HEK293 (cell line): ENCODE measurements around the gene SNRPF.

Experiments
- CTCF ChIA-PET: fragments of 350-600 bp; formaldehyde crosslinking; extraction: SDS; loops from one replicate; lab custom pipeline; 2021; ENCODE audit warnings: antibody characterized with exemption; lab: Yijun Ruan, JAX
- POLR2A ChIA-PET: fragments of 300-600 bp; formaldehyde crosslinking; extraction: SDS; loops from one replicate; lab custom pipeline; 2020; ENCODE audit warnings: antibody characterized with exemption, inconsistent platforms; lab: Yijun Ruan, JAX
- H3K27ac ChIP-seq: fragments of 200-500 bp; sonication (Bioruptor generic); 2 replicates; pipeline ENCODE4 v1.5.1; 2014; ENCODE audit warnings: low read depth, low read length, control low read depth, inconsistent platforms; ENCODE audit errors: extremely low read depth
- H3K36me3 ChIP-seq, 2 experiments: fragments of 200-500 bp in 1 of 2; sonication (Bioruptor generic) in 1 of 2; 1 replicate in 1 of 2; 2 replicates in 1 of 2; pipeline ENCODE4 v1.5.1; 2014 to 2017; ENCODE audit warnings: inconsistent platforms in 2 of 2, low read length in 2 of 2; ENCODE audit not compliant: control insufficient read depth in 2 of 2, insufficient read depth in 1 of 2
- H3K4me1 ChIP-seq: fragments of 200-500 bp; sonication (Bioruptor generic); 2 replicates; pipeline ENCODE4 v1.5.1; 2014; ENCODE audit warnings: mild to moderate bottlenecking, low read length, inconsistent platforms; ENCODE audit not compliant: control insufficient read depth, insufficient read depth
- H3K4me3 ChIP-seq: 2 replicates; pipeline ENCODE4 v1.5.1; 2011; ENCODE audit warnings: low read depth, mild to moderate bottlenecking, control low read depth, low read length, moderate library complexity
- H3K9me3 ChIP-seq: fragments of 200-500 bp; sonication (Bioruptor generic); 2 replicates; pipeline ENCODE4 v1.5.1; 2014; ENCODE audit warnings: low read depth, low read length, inconsistent platforms; ENCODE audit not compliant: control insufficient read depth, insufficient read depth
- MEIS1 ChIP-seq: sonication (generic); formaldehyde crosslinking; IDR thresholded peaks from 2 replicates; pipeline ENCODE4 v1.8.1; 2022; ENCODE audit warnings: missing genetic modification reagents, mild to moderate bottlenecking, borderline replicate concordance
- RBAK ChIP-seq: fragments of 450-650 bp; formaldehyde crosslinking; IDR thresholded peaks from 2 replicates; pipeline ENCODE4 v1.5.1; 2016; ENCODE audit warnings: missing biosample characterization, missing genetic modification characterization
- SETDB1 ChIP-seq: IDR thresholded peaks from one replicate; pipeline ENCODE4 v1.6.1; 2017; ENCODE audit warnings: mild to moderate bottlenecking, low read length, moderate library complexity, mixed read lengths; ENCODE audit not compliant: insufficient read length
- ZBTB21 ChIP-seq: fragments of 450-650 bp; formaldehyde crosslinking; IDR thresholded peaks from 2 replicates; pipeline ENCODE4 v1.5.1; 2017; ENCODE audit warnings: missing biosample characterization, missing genetic modification characterization
- ZNF10 ChIP-seq: fragments of 450-650 bp; formaldehyde crosslinking; IDR thresholded peaks from 2 replicates; pipeline ENCODE4 v1.5.1; 2017; ENCODE audit warnings: missing biosample characterization, missing genetic modification characterization
- ZNF114 ChIP-seq: fragments of 450-650 bp; formaldehyde crosslinking; IDR thresholded peaks from 2 replicates; pipeline ENCODE4 v1.5.0; 2017; ENCODE audit warnings: missing biosample characterization, missing genetic modification characterization
- ZNF184 ChIP-seq: fragments of 450-650 bp; IDR thresholded peaks from 2 replicates; pipeline ENCODE4 v1.5.1; 2018; ENCODE audit warnings: missing biosample characterization, mild to moderate bottlenecking, missing genetic modification characterization
- ZNF292 ChIP-seq: fragments of 450-650 bp; formaldehyde crosslinking; IDR thresholded peaks from 2 replicates; pipeline ENCODE4 v1.5.1; 2016; ENCODE audit warnings: low read depth, missing biosample characterization, missing genetic modification characterization, borderline replicate concordance
- ZNF426 ChIP-seq: fragments of 450-650 bp; formaldehyde crosslinking; IDR thresholded peaks from 2 replicates; pipeline ENCODE4 v1.5.1; 2017; ENCODE audit warnings: missing biosample characterization, missing genetic modification characterization, mild to moderate bottlenecking, inconsistent platforms, moderate library complexity
- ZNF433 ChIP-seq: fragments of 450-650 bp; formaldehyde crosslinking; IDR thresholded peaks from 2 replicates; pipeline ENCODE4 v1.5.1; 2016; ENCODE audit warnings: missing biosample characterization, missing genetic modification characterization, low read depth
- ZNF514 ChIP-seq: fragments of 450-650 bp; formaldehyde crosslinking; IDR thresholded peaks from 2 replicates; pipeline ENCODE4 v1.5.1; 2016; ENCODE audit warnings: missing biosample characterization, missing genetic modification characterization
- ZNF530 ChIP-seq: fragments of 450-650 bp; formaldehyde crosslinking; IDR thresholded peaks from 2 replicates; pipeline ENCODE4 v1.5.1; 2016; ENCODE audit warnings: low read depth, missing biosample characterization, missing genetic modification characterization
- ZNF558 ChIP-seq: fragments of 450-650 bp; formaldehyde crosslinking; IDR thresholded peaks from 2 replicates; pipeline ENCODE4 v1.5.1; 2016; ENCODE audit warnings: missing biosample characterization, missing genetic modification characterization
- ZNF610 ChIP-seq: fragments of 450-650 bp; formaldehyde crosslinking; IDR thresholded peaks from 2 replicates; pipeline ENCODE4 v1.5.1; 2016; ENCODE audit warnings: missing biosample characterization, missing genetic modification characterization, borderline replicate concordance
- ZNF837 ChIP-seq: fragments of 450-650 bp; formaldehyde crosslinking; IDR thresholded peaks from 2 replicates; pipeline ENCODE4 v1.5.1; 2016; ENCODE audit warnings: missing biosample characterization, missing genetic modification characterization
- TF ChIP-seq, protein P1 (sequence below): fragments of 450-650 bp; formaldehyde crosslinking; IDR thresholded peaks from 2 replicates; pipeline ENCODE4 v1.5.1; 2017; ENCODE audit warnings: missing biosample characterization, missing genetic modification characterization
- TF ChIP-seq, protein P2 (sequence below): fragments of 450-650 bp; formaldehyde crosslinking; IDR thresholded peaks from 2 replicates; pipeline ENCODE4 v1.5.1; 2016; ENCODE audit warnings: missing biosample characterization, missing genetic modification characterization, borderline replicate concordance
- TF ChIP-seq, protein P3 (sequence below): fragments of 450-650 bp; formaldehyde crosslinking; IDR thresholded peaks from 2 replicates; pipeline ENCODE4 v1.5.1; 2016; ENCODE audit warnings: missing biosample characterization, missing genetic modification characterization
- TF ChIP-seq, protein P4 (sequence below): fragments of 450-650 bp; formaldehyde crosslinking; IDR thresholded peaks from 2 replicates; pipeline ENCODE4 v1.5.1; 2017; ENCODE audit warnings: missing biosample characterization, missing genetic modification characterization

SNRPF gene

DNA sequence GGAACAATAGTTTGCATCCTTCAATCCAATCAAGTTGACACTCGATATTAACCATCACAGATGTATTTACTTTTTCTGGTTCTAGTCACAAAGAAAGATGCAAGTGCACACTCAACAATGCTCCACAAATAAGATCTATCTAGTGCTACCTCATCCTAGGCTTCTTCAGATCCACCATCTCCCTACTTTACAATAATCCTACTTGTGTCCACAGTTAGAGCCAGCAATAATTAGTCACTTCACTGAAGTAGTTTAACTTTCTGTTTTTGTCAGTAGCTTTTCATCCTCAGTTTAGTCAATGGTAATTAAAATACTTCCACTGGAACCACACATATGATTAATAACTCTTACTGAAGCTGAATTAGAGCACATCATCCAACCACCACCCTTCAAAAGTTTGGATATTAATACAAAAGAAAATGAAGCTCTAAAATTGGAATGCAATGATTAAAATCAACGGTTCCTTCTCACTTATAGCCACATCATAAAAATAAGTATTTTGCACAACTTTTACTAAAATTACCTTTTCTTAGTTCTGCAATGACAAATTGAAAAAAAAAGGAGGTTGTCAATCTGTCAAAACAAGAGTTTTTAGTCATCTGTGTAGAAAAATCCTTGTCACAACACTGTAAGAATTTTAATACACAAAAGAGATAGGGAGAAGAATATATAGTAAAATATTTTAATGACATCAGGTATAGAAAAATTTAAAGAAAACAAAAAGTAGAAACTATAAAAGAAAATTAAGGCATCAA is 28.2 kb upstream of the SNRPF start:
- Histone ChIP-seq H3K4me1 (peaks cover 9% of the 10 kb centered on the region), H3K9me3 (no peaks in the 10 kb centered on the region), H3K36me3 (no peaks in the 10 kb centered on the region), H3K4me3 (no peak overlapping the region), H3K27ac (no peak overlapping the region)
- ChIA-PET CTCF (interaction anchor here (0.6 to 1.5 kb wide), 2 partner anchors 10 to 355 kb away, joined by 3 to 4 read pairs; no protein-coding TSS in a partner anchor), POLR2A (no interaction called here)
- TF ChIP-seq ZNF292 = no peak
- TF ChIP-seq MEIS1 (CRISPR knock-in tag) = no peak
- TF ChIP-seq ZNF530 = no peak
- no peak for TF ChIP-seq ZNF114
- TF ChIP-seq ZNF433 (tag by site-specific recombination) = no peak
- TF ChIP-seq ZNF184 = no peak
- no peak for TF ChIP-seq ZNF558 (tag by site-specific recombination)
- no peak for TF ChIP-seq ZNF10
- TF ChIP-seq ZNF610 (tag by site-specific recombination) = no peak
- TF ChIP-seq, all 188 proteins: peak for 0

DNA sequence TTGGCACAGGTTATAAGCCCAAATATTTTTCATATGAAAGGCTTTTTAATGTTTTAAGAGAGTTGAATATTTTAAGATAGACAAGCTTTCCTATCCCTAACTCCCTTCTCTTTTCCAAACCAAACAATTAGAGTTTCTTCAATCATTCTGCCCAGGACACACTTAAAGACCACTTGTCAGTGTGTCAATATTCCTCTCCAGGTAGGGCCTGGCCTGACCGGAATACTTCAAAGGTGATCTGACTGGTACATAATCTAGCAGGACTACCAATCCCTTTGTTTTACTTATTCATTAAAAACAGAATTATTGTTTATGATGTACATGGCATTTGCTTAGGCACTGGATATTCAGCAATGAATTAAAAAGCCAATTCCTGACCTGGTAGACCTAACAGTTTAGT is 24.2 kb upstream of the SNRPF start:
- H3K4me3 ChIP-seq = no peak overlapping the region
- no peaks in the 10 kb centered on the region for H3K36me3 ChIP-seq
- H3K27ac ChIP-seq = no peak overlapping the region
- ChIA-PET CTCF (interaction anchor here (0.6 to 1.4 kb wide), 3 partner anchors 18 to 256 kb away, joined by 3 to 4 read pairs (median 3); partner anchors contain the start of gene CCDC38), POLR2A (no interaction called here)
- no peaks in the 10 kb centered on the region for H3K9me3 ChIP-seq
- peaks cover 1% of the 10 kb centered on the region for H3K4me1 ChIP-seq
- TF ChIP-seq ZNF837 (tag by site-specific recombination) (no peak), ZBTB21 (tag by site-specific recombination) (no peak), ZNF426 (no peak), ZNF514 (tag by site-specific recombination) (no peak), RBAK (tag by site-specific recombination) (no peak), SETDB1 (no peak)
- TF ChIP-seq, protein P1, sequence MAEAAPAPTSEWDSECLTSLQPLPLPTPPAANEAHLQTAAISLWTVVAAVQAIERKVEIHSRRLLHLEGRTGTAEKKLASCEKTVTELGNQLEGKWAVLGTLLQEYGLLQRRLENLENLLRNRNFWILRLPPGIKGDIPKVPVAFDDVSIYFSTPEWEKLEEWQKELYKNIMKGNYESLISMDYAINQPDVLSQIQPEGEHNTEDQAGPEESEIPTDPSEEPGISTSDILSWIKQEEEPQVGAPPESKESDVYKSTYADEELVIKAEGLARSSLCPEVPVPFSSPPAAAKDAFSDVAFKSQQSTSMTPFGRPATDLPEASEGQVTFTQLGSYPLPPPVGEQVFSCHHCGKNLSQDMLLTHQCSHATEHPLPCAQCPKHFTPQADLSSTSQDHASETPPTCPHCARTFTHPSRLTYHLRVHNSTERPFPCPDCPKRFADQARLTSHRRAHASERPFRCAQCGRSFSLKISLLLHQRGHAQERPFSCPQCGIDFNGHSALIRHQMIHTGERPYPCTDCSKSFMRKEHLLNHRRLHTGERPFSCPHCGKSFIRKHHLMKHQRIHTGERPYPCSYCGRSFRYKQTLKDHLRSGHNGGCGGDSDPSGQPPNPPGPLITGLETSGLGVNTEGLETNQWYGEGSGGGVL (tag by site-specific recombination) = no peak
- TF ChIP-seq, protein P2, sequence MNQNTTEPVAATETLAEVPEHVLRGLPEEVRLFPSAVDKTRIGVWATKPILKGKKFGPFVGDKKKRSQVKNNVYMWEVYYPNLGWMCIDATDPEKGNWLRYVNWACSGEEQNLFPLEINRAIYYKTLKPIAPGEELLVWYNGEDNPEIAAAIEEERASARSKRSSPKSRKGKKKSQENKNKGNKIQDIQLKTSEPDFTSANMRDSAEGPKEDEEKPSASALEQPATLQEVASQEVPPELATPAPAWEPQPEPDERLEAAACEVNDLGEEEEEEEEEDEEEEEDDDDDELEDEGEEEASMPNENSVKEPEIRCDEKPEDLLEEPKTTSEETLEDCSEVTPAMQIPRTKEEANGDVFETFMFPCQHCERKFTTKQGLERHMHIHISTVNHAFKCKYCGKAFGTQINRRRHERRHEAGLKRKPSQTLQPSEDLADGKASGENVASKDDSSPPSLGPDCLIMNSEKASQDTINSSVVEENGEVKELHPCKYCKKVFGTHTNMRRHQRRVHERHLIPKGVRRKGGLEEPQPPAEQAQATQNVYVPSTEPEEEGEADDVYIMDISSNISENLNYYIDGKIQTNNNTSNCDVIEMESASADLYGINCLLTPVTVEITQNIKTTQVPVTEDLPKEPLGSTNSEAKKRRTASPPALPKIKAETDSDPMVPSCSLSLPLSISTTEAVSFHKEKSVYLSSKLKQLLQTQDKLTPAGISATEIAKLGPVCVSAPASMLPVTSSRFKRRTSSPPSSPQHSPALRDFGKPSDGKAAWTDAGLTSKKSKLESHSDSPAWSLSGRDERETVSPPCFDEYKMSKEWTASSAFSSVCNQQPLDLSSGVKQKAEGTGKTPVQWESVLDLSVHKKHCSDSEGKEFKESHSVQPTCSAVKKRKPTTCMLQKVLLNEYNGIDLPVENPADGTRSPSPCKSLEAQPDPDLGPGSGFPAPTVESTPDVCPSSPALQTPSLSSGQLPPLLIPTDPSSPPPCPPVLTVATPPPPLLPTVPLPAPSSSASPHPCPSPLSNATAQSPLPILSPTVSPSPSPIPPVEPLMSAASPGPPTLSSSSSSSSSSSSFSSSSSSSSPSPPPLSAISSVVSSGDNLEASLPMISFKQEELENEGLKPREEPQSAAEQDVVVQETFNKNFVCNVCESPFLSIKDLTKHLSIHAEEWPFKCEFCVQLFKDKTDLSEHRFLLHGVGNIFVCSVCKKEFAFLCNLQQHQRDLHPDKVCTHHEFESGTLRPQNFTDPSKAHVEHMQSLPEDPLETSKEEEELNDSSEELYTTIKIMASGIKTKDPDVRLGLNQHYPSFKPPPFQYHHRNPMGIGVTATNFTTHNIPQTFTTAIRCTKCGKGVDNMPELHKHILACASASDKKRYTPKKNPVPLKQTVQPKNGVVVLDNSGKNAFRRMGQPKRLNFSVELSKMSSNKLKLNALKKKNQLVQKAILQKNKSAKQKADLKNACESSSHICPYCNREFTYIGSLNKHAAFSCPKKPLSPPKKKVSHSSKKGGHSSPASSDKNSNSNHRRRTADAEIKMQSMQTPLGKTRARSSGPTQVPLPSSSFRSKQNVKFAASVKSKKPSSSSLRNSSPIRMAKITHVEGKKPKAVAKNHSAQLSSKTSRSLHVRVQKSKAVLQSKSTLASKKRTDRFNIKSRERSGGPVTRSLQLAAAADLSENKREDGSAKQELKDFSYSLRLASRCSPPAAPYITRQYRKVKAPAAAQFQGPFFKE (tag by site-specific recombination) = no peak
- TF ChIP-seq, protein P3, sequence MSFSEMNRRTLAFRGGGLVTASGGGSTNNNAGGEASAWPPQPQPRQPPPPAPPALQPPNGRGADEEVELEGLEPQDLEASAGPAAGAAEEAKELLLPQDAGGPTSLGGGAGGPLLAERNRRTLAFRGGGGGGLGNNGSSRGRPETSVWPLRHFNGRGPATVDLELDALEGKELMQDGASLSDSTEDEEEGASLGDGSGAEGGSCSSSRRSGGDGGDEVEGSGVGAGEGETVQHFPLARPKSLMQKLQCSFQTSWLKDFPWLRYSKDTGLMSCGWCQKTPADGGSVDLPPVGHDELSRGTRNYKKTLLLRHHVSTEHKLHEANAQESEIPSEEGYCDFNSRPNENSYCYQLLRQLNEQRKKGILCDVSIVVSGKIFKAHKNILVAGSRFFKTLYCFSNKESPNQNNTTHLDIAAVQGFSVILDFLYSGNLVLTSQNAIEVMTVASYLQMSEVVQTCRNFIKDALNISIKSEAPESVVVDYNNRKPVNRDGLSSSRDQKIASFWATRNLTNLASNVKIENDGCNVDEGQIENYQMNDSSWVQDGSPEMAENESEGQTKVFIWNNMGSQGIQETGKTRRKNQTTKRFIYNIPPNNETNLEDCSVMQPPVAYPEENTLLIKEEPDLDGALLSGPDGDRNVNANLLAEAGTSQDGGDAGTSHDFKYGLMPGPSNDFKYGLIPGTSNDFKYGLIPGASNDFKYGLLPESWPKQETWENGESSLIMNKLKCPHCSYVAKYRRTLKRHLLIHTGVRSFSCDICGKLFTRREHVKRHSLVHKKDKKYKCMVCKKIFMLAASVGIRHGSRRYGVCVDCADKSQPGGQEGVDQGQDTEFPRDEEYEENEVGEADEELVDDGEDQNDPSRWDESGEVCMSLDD = no peak
- TF ChIP-seq, protein P4, sequence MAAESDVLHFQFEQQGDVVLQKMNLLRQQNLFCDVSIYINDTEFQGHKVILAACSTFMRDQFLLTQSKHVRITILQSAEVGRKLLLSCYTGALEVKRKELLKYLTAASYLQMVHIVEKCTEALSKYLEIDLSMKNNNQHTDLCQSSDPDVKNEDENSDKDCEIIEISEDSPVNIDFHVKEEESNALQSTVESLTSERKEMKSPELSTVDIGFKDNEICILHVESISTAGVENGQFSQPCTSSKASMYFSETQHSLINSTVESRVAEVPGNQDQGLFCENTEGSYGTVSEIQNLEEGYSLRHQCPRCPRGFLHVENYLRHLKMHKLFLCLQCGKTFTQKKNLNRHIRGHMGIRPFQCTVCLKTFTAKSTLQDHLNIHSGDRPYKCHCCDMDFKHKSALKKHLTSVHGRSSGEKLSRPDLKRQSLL = no peak
